Gastrocnemius medialis (tissue), 4 donors: ENCODE data around the gene PRDM16. TPM values are rescaled to one million over a fixed set of nuclear protein-coding genes. Genes with fewer than 3 reads are reported as not detected.

Source experiments
- ATAC-seq, 2 donors: fragments of 150-250 bp; one replicate each; pipeline ENCODE4 v1.9.1; 2016
- DNase-seq, 2 donors: peaks; one replicate each; pipeline ENCODE4 v3.0.0-alpha.2; 2019
- H3K27ac ChIP-seq, 4 donors: fragments of 200-600 bp; sonication (generic); 1 replicate in 1 of 4; 2 replicates in 3 of 4; pipeline ENCODE4 v1.5.1; 2016 to 2018; ENCODE audit warnings: mild to moderate bottlenecking in 2 of 4, moderate library complexity in 1 of 4
- H3K27me3 ChIP-seq, 3 donors: fragments of 200-600 bp; sonication (generic) in 2 of 3; 1 replicate in 1 of 3; 2 replicates in 2 of 3; pipeline versions ENCODE4 v1.5.1 to v1.6.0; 2016 to 2019; ENCODE audit warnings: mild to moderate bottlenecking in 1 of 3, moderate library complexity in 1 of 3
- H3K36me3 ChIP-seq, 2 donors: fragments of 200-600 bp; sonication (generic) in 1 of 2; one replicate each; pipeline ENCODE4 v1.5.1; 2017 to 2018
- H3K4me1 ChIP-seq, 2 donors: fragments of 200-600 bp; sonication (generic) in 1 of 2; one replicate each; pipeline ENCODE4 v1.5.1; 2016 to 2017; ENCODE audit warnings: mild to moderate bottlenecking in 2 of 2
- H3K4me3 ChIP-seq, 4 donors: fragments of 200-600 bp; sonication (generic) in 3 of 4; 1 replicate in 1 of 4; 2 replicates in 3 of 4; pipeline ENCODE4 v1.5.1; 2016 to 2019; ENCODE audit warnings: mild to moderate bottlenecking in 2 of 4
- H3K9me3 ChIP-seq, 3 donors: fragments of 200-600 bp; sonication (generic) in 2 of 3; 1 replicate in 1 of 3; 2 replicates in 2 of 3; pipeline ENCODE4 v1.5.1; 2016 to 2019
- POLR2A ChIP-seq, 2 donors: fragments of 450-650 bp; IDR thresholded peaks; one replicate each; pipeline ENCODE4 v1.6.1; 2017; ENCODE audit warnings: antibody characterized with exemption in 2 of 2, mild to moderate bottlenecking in 2 of 2, moderate library complexity in 2 of 2
- in situ Hi-C, 4 donors: fragments of 200-750 bp; cut with MboI; loops; one replicate each; pipeline versions ENCODE4 v1.15.0 to v1.8.0; 2017; ENCODE audit warnings: low sequenced_read_pairs in 4 of 4
- intact Hi-C: fragments of 100-400 bp; cut with DNase I; formaldehyde crosslinking; loops from one replicate; pipeline ENCODE4 v1.15.1; 2023; ENCODE audit warnings: low total_unique reads
- total RNA-seq, 4 donors: library from RNA; depleted of rRNA; stranded (reverse); fragments of >200 nt; gene quantifications; one replicate each; pipeline versions ENCODE4 v1.1.0 to v1.2.3, GENCODE V29; 2016
- TF ChIP-seq, protein P1 (sequence below), 5 experiments: fragments of 450-650 bp in 3 of 5; fragments of 200-600 bp in 2 of 5; sonication (generic) in 2 of 5; IDR thresholded peaks in 4 of 5; conservative IDR thresholded peaks in 1 of 5; 1 replicate in 4 of 5; 2 replicates in 1 of 5; pipeline ENCODE4 v1.5.1; 2016 to 2019; ENCODE audit warnings: antibody characterized with exemption in 5 of 5, mild to moderate bottlenecking in 3 of 5, moderate library complexity in 3 of 5

The PRDM16 gene
- total RNA-seq, 4 donors from 2014 or later: 0.03 to 0.19 (median 0.17) TPM

DNA sequence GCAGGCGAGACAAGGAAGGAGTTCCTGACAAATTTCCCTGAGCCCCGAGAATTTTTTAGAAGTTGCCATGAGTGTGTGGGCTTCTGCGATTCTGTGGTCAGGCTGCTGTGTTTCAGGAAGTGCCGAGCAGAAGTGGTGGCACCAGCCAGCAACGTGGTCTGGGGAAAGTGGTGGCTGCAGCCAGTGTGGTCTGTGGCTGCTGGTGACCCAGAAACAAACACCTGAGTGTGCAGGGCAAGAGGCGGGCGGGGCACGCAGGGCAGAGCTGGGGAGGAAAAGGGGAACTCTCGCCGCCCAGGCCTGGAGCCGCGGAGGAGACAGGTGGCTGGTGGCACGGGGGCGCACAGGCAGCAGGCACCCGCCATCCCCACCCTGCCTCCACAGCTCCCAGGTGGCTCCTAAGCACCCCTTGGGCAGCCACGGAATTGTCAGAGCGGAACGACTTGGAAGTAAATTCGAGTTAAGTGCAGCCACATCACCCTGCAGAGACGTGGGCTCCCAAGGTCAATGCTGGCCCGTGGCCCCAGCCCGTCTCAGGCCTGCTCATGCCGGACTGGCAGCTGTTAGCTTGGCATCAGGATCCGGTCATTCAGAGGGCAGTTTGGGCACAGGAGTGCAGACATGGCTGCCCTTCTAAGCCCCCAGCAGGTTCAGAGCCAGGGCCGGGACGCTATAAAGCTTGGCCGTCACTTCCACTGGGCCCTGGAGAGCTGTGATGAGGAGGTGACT lies 25.1 kb downstream of the PRDM16 start:
- no peak overlapping the region for H3K27ac ChIP-seq

DNA sequence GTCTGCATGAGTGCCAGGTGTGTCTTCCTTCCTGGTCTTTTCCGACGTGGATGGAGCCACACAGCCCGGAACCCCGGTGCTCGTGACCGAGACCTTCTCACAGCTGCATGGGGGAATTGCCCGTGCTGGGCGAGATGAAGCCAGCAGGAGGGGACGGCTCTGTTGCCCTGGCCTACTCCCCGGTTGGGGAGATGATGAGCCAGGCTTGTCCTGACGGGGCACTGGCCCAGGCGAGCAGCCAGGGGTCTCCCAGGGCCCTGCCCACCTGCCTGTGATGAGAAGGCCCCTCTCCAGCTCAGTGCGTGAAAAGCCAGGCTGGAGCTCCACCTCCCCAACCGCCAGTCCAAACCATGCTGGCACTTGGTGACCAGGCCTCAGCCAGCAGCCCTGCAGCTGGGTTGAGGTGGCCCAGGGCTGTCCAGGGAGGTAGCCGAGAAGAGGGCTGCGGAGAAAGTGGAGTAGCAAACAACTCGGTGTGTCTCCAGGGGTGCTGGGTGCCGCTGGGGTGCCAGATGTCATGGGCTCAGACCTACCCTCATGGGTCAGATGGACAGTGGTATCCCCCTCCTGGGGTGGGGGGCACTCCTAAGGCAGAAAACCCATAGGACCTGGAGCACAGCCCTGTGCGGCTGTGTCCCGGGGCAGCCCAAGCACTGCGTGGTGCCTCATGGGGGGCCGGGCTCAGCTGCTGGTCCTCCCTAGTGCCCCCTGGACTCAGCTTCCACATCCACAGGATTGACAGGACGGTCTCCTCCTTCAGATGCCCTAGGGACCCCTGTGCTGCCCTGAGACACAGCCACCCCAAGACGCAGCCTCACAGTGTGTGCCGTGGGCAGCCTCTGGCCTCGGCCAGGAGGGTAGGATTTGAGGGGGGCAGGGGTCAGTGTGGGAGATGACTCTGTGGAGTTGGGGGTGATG lies 26.1 kb downstream of the PRDM16 start:
- TF ChIP-seq, protein P1, sequence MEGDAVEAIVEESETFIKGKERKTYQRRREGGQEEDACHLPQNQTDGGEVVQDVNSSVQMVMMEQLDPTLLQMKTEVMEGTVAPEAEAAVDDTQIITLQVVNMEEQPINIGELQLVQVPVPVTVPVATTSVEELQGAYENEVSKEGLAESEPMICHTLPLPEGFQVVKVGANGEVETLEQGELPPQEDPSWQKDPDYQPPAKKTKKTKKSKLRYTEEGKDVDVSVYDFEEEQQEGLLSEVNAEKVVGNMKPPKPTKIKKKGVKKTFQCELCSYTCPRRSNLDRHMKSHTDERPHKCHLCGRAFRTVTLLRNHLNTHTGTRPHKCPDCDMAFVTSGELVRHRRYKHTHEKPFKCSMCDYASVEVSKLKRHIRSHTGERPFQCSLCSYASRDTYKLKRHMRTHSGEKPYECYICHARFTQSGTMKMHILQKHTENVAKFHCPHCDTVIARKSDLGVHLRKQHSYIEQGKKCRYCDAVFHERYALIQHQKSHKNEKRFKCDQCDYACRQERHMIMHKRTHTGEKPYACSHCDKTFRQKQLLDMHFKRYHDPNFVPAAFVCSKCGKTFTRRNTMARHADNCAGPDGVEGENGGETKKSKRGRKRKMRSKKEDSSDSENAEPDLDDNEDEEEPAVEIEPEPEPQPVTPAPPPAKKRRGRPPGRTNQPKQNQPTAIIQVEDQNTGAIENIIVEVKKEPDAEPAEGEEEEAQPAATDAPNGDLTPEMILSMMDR (IDR thresholded peaks at IDR 0.05 in 4 of 5, conservative IDR thresholded peaks at IDR 0.05 in 1 of 5): no peak
- no peak for TF ChIP-seq POLR2A (IDR thresholded peaks at IDR 0.05)
- intact Hi-C loops: no loop called here
- no peaks in the 10 kb centered on the region for H3K4me1 ChIP-seq
- peaks cover 0 to 13% (median 0%) of the 10 kb centered on the region in 3 donors for H3K27me3 ChIP-seq
- no peak for DNase-seq
- ATAC-seq: no peak
- H3K4me3 ChIP-seq: no peak overlapping the region
- no peak overlapping the region for H3K27ac ChIP-seq
- H3K36me3 ChIP-seq: no peaks in the 10 kb centered on the region
- H3K9me3 ChIP-seq: no peaks in the 10 kb centered on the region
- in situ Hi-C loops: no loop called here

More for the DNA sequence above, 25.1 kb downstream of the PRDM16 start:
- intact Hi-C loops: no loop called here
- ATAC-seq: no peak
- no peaks in the 10 kb centered on the region for H3K36me3 ChIP-seq
- H3K9me3 ChIP-seq: no peaks in the 10 kb centered on the region
- H3K4me1 ChIP-seq: no peaks in the 10 kb centered on the region
- in situ Hi-C loops: no loop called here
- no peak overlapping the region for H3K4me3 ChIP-seq
- H3K27me3 ChIP-seq: peaks cover 0 to 11% (median 0%) of the 10 kb centered on the region in 3 donors
- TF ChIP-seq POLR2A (IDR thresholded peaks at IDR 0.05): no peak
- TF ChIP-seq, protein P1 (IDR thresholded peaks at IDR 0.05 in 4 of 5, conservative IDR thresholded peaks at IDR 0.05 in 1 of 5): no peak
- DNase-seq: no peak

DNA sequence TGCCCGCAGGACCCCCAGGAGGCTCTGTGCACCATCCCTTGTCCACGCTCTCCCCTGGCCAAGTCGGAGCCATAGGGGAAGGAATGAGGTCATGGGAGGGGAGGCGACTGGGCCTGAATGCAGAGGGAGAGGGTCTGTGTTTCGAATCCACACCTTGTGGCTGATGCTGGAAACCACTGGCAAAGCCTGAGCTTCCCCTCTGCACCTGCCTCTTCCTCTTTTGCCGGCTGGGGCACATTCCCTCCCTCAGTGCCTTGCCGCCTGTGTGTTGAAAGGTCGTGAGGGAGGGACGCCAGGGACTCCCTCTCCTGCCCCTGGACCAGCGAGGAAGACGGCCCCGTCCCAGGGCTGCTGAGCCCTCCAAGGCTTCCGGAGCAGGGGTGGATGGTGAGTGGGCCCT lies 27.3 kb downstream of the PRDM16 start:
- ATAC-seq: no peak
- intact Hi-C loops: no loop called here
- Histone ChIP-seq H3K27me3 (peaks cover 0 to 4% (median 0%) of the 10 kb centered on the region in 3 donors), H3K36me3 (no peaks in the 10 kb centered on the region), H3K4me3 (no peak overlapping the region), H3K27ac (no peak overlapping the region), H3K4me1 (no peaks in the 10 kb centered on the region), H3K9me3 (no peaks in the 10 kb centered on the region)
- in situ Hi-C loops: no loop called here
- no peak for DNase-seq
- TF ChIP-seq, protein P1 (IDR thresholded peaks at IDR 0.05 in 4 of 5, conservative IDR thresholded peaks at IDR 0.05 in 1 of 5): no peak
- no peak for TF ChIP-seq POLR2A (IDR thresholded peaks at IDR 0.05)

DNA sequence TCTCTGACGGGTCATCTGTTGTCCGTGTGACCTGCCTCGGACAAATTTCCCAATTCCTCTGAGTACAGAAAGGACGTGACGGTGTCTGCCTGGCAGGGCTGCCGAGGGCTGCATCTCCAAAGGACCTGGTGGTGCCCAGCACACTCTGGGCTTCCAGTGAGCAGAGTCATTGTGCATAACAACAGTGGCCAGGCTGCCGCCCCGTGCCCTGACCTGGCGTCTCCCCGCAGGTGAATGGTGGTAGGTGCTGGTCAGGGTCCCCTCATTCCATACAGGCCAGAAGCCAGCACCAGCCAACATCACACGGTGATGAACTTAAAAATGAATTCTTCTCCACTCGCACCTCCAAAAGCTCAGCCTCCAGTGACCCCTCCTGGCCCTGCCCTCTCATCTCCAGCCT lies 28.2 kb downstream of the PRDM16 start:
- no peak for DNase-seq
- no peak overlapping the region for H3K4me3 ChIP-seq
- ATAC-seq: no peak
- H3K36me3 ChIP-seq: no peaks in the 10 kb centered on the region
- H3K9me3 ChIP-seq: no peaks in the 10 kb centered on the region
- TF ChIP-seq, protein P1 (IDR thresholded peaks at IDR 0.05 in 4 of 5, conservative IDR thresholded peaks at IDR 0.05 in 1 of 5): no peak
- TF ChIP-seq POLR2A (IDR thresholded peaks at IDR 0.05): no peak
- no peaks in the 10 kb centered on the region for H3K4me1 ChIP-seq
- intact Hi-C loops: no loop called here
- in situ Hi-C loops: no loop called here
- no peak overlapping the region for H3K27ac ChIP-seq
- H3K27me3 ChIP-seq: peaks cover 0 to 3% (median 0%) of the 10 kb centered on the region in 3 donors
